OCI-M2 (cell line): ENCODE results near the gene RCSD1.

Source experiments
- DNase-seq: peaks from one replicate; lab custom pipeline; 2025; ENCODE audit not compliant: unreplicated experiment; lab: John Stamatoyannopoulos, UW

The RCSD1 gene

GRCh38 chr1:167683226-167683625, 53.2 kb downstream of the RCSD1 start:
- DNase-seq: no peak

GRCh38 chr1:167683641-167684502, 53.8 kb downstream of the RCSD1 start:
- DNase-seq: no peak

DNA sequence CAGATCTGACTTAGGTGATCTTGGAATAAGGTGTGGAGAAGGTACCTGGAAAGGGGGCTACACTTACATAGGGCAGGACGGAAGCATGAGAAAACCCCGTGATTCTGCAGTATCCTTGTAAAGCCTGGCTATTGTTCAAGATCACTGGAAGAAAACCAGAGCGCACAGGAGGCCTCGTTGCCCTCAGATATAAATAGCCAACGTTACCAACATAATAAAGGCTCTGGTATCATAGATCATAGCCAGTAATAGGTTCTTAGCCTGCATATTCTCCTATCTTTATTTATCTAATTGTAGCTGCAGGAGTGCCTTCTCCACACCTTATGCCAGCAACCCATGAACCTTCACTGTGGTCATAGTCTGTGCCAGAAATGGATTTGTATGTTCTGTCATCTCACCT, 55.8 kb downstream of the RCSD1 start:
- DNase-seq: no peak

DNA sequence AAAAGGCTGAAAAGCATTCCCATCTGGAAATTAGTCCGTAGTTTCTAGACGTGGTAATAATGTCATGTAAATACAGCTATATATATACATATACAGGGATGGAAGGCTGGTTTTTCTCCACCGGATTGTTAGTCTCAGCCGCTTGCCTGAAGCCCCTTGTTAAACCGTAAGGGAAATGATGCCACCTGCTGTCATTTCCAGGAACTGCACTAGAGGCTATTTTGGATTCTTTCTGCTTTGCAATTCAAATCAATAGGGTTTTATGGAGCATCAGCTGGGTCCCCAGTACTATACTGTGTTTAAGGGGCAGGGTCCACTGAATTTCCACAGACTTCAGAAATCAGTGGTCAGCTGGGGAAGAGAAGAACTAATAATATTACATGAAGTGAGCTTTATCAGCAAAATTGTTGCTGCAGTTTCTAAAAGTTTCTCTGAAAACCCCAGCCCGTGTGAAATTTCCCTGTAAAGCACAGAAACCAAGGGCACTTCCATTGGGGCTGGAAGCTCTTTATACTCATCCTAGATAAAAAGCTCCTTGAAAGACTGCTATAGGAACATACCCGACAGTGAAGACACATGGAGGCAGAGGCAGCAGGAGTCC, 58.0 kb downstream of the RCSD1 start:
- DNase-seq: peak; percentile 64

- DNase-seq: no peak
Measured at GRCh38 chr1:167689567-167689920, 59.5 kb downstream of the RCSD1 start.

GRCh38 chr1:167690053-167690452, 60.0 kb downstream of the RCSD1 start:
- no peak for DNase-seq

GRCh38 chr1:167693425-167694045, 63.5 kb downstream of the RCSD1 start:
- no peak for DNase-seq

DNA sequence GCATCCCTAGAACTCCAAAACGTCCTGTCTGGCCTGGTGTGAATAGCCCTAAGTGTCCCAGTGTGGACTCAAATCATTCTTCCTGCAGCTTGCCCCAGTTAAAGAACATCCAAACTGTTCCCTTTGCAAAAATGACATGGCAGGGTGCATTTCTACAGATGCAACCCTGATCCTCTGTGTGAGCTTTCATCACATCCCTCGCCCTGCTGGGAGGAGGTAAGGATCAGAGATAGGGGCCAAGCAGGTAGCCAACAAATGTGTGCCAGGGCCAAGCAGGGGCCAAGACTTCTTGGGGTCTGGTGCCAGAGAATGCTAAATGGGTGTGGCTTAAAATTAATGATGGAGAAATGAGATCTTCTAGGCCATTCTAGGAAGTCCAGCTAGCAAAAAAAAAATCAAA, 64.7 kb downstream of the RCSD1 start:
- DNase-seq: no peak

DNA sequence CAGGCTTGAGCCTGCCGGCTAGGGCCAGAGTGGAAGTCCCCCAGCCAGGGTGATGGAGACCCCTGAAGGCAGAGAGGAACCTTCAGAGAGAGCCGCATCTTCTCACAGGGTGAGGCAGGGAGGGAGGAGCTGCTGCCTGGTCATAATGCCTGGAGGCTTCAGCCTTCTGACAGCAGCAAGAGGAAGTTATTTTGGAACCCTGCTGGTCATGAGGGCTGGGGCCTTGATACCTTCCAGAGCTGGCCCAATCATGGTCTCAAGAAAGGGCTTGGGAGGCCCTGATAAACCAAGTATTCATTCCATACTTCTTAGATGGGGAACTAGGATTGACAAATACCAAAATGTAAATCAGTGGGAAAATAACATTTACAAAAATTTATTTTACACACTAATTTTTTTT, 65.1 kb downstream of the RCSD1 start:
- no peak for DNase-seq

DNA sequence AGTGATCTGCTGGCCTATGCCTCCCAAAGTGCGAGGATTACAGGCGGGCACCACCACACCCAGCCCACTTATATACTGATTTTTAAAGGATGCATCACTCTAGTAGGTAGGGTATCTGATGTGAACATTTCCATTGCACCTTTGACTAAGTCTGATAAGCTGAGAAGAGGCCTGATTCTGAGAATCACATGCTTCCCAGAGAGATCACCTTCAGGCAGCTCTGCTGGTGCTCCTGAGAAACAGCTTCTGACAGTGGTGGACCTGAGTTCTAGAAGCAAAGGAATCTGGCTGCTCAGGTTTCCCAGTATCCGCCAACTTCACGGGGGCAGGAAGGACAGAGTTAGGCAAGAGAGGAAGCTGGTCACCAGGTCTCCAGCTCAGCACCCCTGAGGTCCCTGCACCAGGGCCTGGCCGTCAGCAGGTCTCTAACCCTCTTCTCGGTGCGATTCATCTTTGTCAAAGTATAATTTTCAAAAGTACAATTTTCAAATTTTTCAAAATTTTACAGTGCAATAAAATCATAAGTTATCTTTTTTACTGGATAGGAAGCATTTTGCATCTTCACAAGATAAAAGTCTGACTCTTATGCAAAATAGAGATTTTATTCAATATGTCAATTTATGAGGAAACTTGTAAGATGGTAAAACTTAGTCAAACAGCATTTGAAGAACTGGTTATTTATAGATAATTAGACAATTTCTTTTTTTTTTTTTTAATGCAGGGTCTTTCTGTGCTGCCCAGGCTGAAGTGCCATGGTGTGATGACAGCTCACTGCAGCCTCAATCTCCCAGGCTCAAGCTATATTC, 65.9 kb downstream of the RCSD1 start:
- no peak for DNase-seq

GRCh38 chr1:167697667-167698141, 67.7 kb downstream of the RCSD1 start:
- DNase-seq: no peak

GRCh38 chr1:167698313-167698712, 68.3 kb downstream of the RCSD1 start:
- DNase-seq: no peak

- DNase-seq: no peak
Measured at GRCh38 chr1:167701510-167701909, 71.5 kb downstream of the RCSD1 start.

GRCh38 chr1:167703557-167703956, 73.5 kb downstream of the RCSD1 start:
- DNase-seq: no peak

DNA sequence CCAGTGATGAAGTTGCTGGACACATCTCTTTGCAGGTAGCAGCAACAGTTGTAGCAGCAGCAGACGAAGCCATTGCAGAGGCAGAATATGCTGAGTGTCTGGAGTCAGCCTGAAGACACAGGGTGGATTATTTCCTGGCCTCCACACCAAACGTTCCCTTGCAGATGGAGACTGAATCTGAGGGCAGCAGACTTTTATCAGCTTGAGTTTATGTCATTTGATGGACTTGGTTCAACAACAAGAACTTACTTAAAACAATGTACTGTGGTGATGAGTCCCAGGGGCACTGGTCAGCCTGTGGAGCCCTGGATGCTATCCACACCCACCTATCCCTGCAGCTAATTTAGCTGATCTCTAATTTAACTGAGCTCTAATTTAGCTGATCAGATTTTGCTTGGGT, 74.7 kb downstream of the RCSD1 start:
- no peak for DNase-seq

GRCh38 chr1:167705250-167705649, 75.2 kb downstream of the RCSD1 start:
- no peak for DNase-seq

- DNase-seq: no peak
Measured at GRCh38 chr1:167706363-167706762, 76.3 kb downstream of the RCSD1 start.

- no peak for DNase-seq
Measured at GRCh38 chr1:167706931-167707877, 77.2 kb downstream of the RCSD1 start.

GRCh38 chr1:167707942-167708341, 77.9 kb downstream of the RCSD1 start:
- no peak for DNase-seq

- no peak for DNase-seq
Measured at GRCh38 chr1:167708940-167709389, 78.9 kb downstream of the RCSD1 start.
